IPS-18a (cell line): ENCODE measurements around the gene LYPD5.
"Not testable (repeated sequence)": the region's sequence is repeated elsewhere in the genome, so short reads cannot be mapped to it uniquely, and the experiment has no call there.

ENCODE experiments used
- H3K27ac ChIP-seq: one replicate; pipeline ENCODE4 v1.5.1; 2013; ENCODE audit warnings: low read length
- H3K27me3 ChIP-seq: one replicate; pipeline ENCODE4 v1.6.1; 2013; ENCODE audit warnings: mild to moderate bottlenecking, low read length; ENCODE audit not compliant: control insufficient read depth, insufficient read depth
- H3K36me3 ChIP-seq: one replicate; pipeline ENCODE4 v1.6.1; 2013; ENCODE audit warnings: low read depth, low read length; ENCODE audit not compliant: control insufficient read depth
- H3K4me1 ChIP-seq: one replicate; pipeline ENCODE4 v1.6.1; 2013; ENCODE audit warnings: low read depth, low read length; ENCODE audit not compliant: control insufficient read depth
- H3K4me3 ChIP-seq: one replicate; pipeline ENCODE4 v1.5.1; 2013; ENCODE audit warnings: low read length
- H3K9ac ChIP-seq: one replicate; pipeline ENCODE4 v1.6.1; 2013; ENCODE audit warnings: mild to moderate bottlenecking, low read length, moderate library complexity
- H3K9me3 ChIP-seq: one replicate; pipeline ENCODE4 v1.6.1; 2013; ENCODE audit warnings: low read depth, low read length; ENCODE audit not compliant: control insufficient read depth

The LYPD5 gene

DNA sequence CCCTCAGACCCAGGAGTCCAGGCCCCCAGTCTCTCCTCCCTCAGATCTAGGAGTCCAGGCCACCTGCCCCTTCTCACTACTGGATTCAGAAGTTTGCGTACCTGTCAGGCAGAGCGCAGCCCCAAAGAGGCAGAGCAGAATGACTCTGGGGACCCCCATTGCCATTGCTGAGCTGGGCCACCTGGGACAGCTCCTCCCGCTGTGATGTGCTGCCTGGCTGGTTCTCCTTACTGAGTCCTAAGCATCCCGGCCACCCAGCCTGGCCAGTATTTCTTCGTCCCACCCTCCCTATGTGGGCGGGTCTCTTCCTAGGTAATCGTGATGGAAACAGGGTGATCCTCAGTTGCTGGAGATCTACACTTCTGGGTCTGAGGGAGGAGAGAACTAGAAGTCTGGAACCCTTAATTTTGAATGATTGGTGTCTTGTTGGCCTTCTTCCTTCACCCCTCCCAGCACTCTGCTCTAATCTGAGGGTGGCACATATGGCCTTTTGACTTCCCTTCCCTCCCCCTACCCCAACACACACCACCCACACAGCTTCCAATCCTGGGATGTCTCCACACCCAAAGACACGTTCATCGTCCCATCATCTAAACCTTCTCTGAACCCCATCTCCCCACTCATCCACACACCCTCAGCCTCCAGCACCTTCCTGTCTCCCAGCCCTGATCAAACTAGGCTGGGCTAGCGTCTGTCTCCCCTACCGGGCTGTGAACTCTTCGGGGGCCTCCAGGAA is at the start of gene LYPD5:
Gene LYPD5 (minus strand): TSS at position 232 of the 736 bp plus-strand sequence. CDS start 67 bp downstream, at position 165.
- no peaks in the 10 kb centered on the region for H3K36me3 ChIP-seq
- H3K9me3 ChIP-seq, result no peaks in the 10 kb centered on the region
- H3K27me3 ChIP-seq, result peaks cover 33% of the 10 kb centered on the region
- no peak within 1 kb of the TSS for H3K9ac ChIP-seq
- H3K4me1 ChIP-seq, result no peaks in the 10 kb centered on the region
- H3K27ac ChIP-seq, result no peak within 1 kb of the TSS
- H3K4me3 ChIP-seq, result no peak within 1 kb of the TSS

DNA sequence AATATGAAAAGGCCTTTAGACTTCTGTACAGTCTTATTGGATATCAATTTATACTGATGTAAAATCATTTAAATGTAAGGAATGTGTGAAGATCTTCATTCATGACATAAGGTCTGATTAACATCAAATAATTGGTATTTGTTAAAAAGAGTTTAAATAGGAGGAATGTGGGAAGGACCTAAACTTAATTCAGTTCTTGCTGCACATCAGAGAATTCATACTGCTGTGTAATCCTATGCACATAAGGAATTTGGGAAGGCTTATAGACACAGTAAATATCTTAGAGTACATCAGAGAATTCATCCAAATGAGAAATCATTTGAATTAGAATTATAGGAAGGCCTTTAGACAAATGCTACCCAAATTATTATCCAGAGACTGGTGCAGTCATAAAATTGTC is 46.6 kb upstream of the LYPD5 start:
- peaks cover 74% of the 10 kb centered on the region for H3K9me3 ChIP-seq
- H3K9ac ChIP-seq, result no peak overlapping the region
- H3K36me3 ChIP-seq, result peaks cover 4% of the 10 kb centered on the region
- no peaks in the 10 kb centered on the region for H3K4me1 ChIP-seq
- H3K4me3 ChIP-seq, result no peak overlapping the region
- H3K27me3 ChIP-seq, result no peaks in the 10 kb centered on the region
- H3K27ac ChIP-seq, result no peak overlapping the region

GRCh38 chr19:43847884-43848283 is 45.6 kb upstream of the LYPD5 start:
- H3K9ac ChIP-seq, result no peak overlapping the region
- no peak overlapping the region for H3K4me3 ChIP-seq
- H3K4me1 ChIP-seq, result no peaks in the 10 kb centered on the region
- H3K27ac ChIP-seq, result no peak overlapping the region
- peaks cover 4% of the 10 kb centered on the region for H3K36me3 ChIP-seq
- no peaks in the 10 kb centered on the region for H3K27me3 ChIP-seq
- peaks cover 80% of the 10 kb centered on the region for H3K9me3 ChIP-seq

DNA sequence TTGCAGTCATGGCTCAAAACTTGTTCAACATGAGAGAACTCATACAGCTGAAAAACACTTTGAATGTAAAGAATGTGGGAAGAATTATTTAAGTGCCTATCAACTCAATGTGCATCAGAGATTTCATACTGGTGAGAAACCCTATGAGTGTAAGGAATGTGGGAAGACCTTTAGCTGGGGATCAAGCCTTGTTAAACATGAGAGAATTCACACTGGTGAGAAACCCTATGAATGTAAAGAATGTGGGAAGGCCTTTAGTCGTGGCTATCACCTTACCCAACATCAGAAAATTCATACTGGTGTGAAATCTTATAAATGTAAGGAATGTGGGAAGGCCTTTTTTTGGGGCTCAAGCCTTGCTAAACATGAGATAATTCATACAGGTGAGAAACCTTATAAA is 45.0 kb upstream of the LYPD5 start:
- H3K27me3 ChIP-seq, result no peaks in the 10 kb centered on the region
- H3K9me3 ChIP-seq, result peaks cover 77% of the 10 kb centered on the region
- no peak overlapping the region for H3K9ac ChIP-seq
- no peak overlapping the region for H3K27ac ChIP-seq
- no peak overlapping the region for H3K4me3 ChIP-seq
- H3K36me3 ChIP-seq, result peaks cover 4% of the 10 kb centered on the region
- H3K4me1 ChIP-seq, result no peaks in the 10 kb centered on the region

- Histone ChIP-seq H3K27me3 (no peaks in the 10 kb centered on the region), H3K4me3 (no peak overlapping the region), H3K4me1 (no peaks in the 10 kb centered on the region), H3K27ac (no peak overlapping the region), H3K36me3 (peaks cover 2% of the 10 kb centered on the region), H3K9ac (no peak overlapping the region), H3K9me3 (peaks cover 70% of the 10 kb centered on the region)
These were observed 39.8 kb upstream of the LYPD5 start for GRCh38 chr19:43842007-43842406.

- Histone ChIP-seq H3K4me1 (no peaks in the 10 kb centered on the region), H3K27ac (no peak overlapping the region), H3K9me3 (peaks cover 49% of the 10 kb centered on the region), H3K9ac (no peak overlapping the region), H3K27me3 (no peaks in the 10 kb centered on the region), H3K4me3 (no peak overlapping the region), H3K36me3 (no peaks in the 10 kb centered on the region)
These were observed 36.9 kb upstream of the LYPD5 start for GRCh38 chr19:43839139-43839538.

GRCh38 chr19:43826787-43827754 is 24.8 kb upstream of the LYPD5 start, which contains the start of gene ZNF283:
ZNF283 (plus strand) TSS chr19:43827321; CDS start chr19:43833505, 6,184 bp downstream.
- H3K27ac ChIP-seq, result no peak within 1 kb of the TSS
- H3K9me3 ChIP-seq, result peaks cover 12% of the 10 kb centered on the region
- H3K9ac ChIP-seq, result peak within 1 kb of the TSS; percentile 39
- H3K36me3 ChIP-seq, result no peaks in the 10 kb centered on the region
- H3K4me1 ChIP-seq, result no peaks in the 10 kb centered on the region
- H3K4me3 ChIP-seq, result peak within 1 kb of the TSS; percentile 69
- no peaks in the 10 kb centered on the region for H3K27me3 ChIP-seq

DNA sequence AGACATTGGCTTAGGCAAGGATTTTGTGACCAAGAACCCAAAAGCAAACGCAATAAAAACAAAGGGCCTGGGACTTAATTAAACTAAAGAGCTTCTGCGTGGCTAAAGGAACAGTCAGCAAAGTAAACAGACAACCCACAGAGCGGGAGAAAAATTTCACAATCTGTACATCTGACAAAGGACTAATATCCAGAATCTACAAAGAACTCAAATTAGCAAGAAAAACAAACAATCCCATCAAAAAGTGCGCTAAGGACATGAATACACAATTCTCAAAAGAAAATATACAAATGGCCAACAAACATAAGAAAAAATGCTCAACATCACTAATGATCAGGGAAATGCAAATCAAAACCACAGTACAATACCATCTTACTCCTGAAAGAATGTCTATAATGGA is 22.3 kb upstream of the LYPD5 start:
- not testable (repeated sequence) for H3K9ac ChIP-seq, H3K27ac ChIP-seq, H3K36me3 ChIP-seq, H3K4me3 ChIP-seq, H3K4me1 ChIP-seq, H3K27me3 ChIP-seq
- H3K9me3 ChIP-seq, result peaks cover 13% of the 10 kb centered on the region

DNA sequence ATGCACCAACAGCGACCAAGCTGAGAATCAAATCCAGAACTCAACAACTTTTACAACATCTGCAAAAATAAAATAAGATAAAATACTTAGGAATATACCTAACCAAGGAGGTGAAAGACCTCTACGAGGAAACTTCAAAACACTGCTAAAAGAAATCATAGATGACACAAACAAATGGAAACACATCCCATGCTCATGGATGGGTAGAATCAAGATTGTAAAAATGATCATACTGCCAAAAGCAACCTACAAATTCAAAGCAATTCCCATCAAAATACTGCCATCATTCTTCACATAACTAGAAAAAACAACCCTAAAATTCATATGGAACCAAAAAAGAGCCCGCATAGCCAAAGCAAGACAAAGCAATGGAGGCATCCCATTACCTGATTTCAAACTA is 21.6 kb upstream of the LYPD5 start:
- not testable (repeated sequence) for H3K36me3 ChIP-seq, H3K4me3 ChIP-seq, H3K9ac ChIP-seq, H3K27ac ChIP-seq, H3K27me3 ChIP-seq, H3K4me1 ChIP-seq
- peaks cover 13% of the 10 kb centered on the region for H3K9me3 ChIP-seq

DNA sequence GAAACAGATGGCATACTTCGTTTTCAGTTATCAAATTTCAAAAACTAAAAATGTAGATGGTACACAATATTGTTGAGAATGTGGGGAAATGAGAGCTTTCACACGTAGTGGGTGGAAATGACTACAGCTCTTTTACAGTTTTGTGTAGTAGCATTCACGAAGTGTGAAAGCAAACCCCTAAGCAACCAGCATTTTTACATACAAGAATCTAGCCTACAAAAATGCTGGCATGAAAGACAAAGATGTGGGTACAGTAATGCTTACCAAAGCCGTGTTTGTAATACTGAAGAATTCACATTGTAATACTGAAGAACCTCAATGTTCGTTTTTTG is 18.6 kb upstream of the LYPD5 start:
- Histone ChIP-seq H3K4me1 (no peaks in the 10 kb centered on the region), H3K9me3 (peaks cover 28% of the 10 kb centered on the region), H3K27me3 (no peaks in the 10 kb centered on the region), H3K4me3 (no peak overlapping the region), H3K36me3 (no peaks in the 10 kb centered on the region), H3K9ac (no peak overlapping the region), H3K27ac (no peak overlapping the region)

DNA sequence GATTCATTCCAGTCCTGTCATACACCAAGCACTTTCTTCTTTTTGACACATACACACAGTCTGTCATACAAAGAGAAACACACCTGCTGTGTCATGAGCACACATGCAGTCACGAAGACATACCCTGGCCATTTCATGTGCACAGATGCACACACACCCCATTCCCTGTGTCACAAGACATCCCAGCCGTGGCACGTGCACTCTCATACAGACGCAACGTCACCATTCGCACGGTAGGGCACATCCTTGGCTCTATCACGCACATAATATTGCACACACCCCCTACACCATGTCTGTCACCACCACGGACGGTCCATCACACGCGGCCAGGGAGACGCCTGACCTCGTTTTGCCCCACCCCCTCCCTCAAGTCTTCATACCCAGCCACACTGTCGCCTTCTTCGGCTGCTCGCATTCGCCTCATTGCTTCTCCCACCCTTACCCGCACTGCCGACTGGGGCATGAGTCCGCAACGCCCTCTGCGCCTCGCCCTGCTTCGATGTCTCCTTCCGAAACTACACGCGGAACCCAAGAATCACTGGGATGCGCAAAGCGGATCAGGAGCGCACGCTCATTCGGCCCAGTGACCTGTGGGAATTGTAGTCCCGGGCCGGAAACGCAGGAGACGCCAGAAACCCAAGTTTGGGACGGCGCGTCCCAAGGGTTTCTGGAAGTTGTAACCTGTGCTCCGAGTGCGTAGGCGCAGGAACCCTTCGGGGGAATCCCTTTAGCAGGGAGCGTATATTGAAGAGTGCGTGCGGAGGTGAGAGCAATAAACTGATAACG is 18.0 kb upstream of the LYPD5 start:
- no peak overlapping the region for H3K4me3 ChIP-seq
- no peaks in the 10 kb centered on the region for H3K36me3 ChIP-seq
- H3K9ac ChIP-seq, result no peak overlapping the region
- peaks cover 28% of the 10 kb centered on the region for H3K9me3 ChIP-seq
- H3K4me1 ChIP-seq, result no peaks in the 10 kb centered on the region
- no peak overlapping the region for H3K27ac ChIP-seq
- no peaks in the 10 kb centered on the region for H3K27me3 ChIP-seq
